H9 (cell line): ENCODE data around the gene FAM9C. TPM values are rescaled to one million over a fixed set of nuclear protein-coding genes. Genes with fewer than 3 reads are reported as not detected.
"Not testable (repeated sequence)": the region's sequence is repeated elsewhere in the genome, so short reads cannot be mapped to it uniquely, and the experiment has no call there.

Source experiments
- DNase-seq: peaks from one replicate; pipeline ENCODE4 v3.0.0-alpha.2; 2017
- H2AFZ ChIP-seq: one replicate; pipeline ENCODE4 v1.6.1; 2013; ENCODE audit warnings: mild to moderate bottlenecking, low read length, control low read depth, moderate library complexity
- H2AK5ac ChIP-seq: 2 replicates; pipeline ENCODE4 v1.6.1; 2013; ENCODE audit warnings: low read length, control low read depth, mixed read lengths; ENCODE audit not compliant: insufficient read length
- H2BK120ac ChIP-seq: one replicate; pipeline ENCODE4 v1.6.1; 2013; ENCODE audit warnings: low read depth, mild to moderate bottlenecking, low read length, control low read depth, inconsistent platforms; ENCODE audit not compliant: poor library complexity, severe bottlenecking
- H2BK12ac ChIP-seq: 2 replicates; pipeline ENCODE4 v1.6.1; 2013; ENCODE audit warnings: low read length, control low read depth, mixed read lengths, low read depth; ENCODE audit not compliant: insufficient read length
- H2BK15ac ChIP-seq: 2 replicates; pipeline ENCODE4 v1.6.1; 2013; ENCODE audit warnings: low read depth, low read length, control low read depth
- H2BK20ac ChIP-seq: one replicate; pipeline ENCODE4 v1.6.1; 2013; ENCODE audit warnings: low read depth, mild to moderate bottlenecking, low read length, control low read depth, inconsistent platforms; ENCODE audit not compliant: poor library complexity, severe bottlenecking
- H2BK5ac ChIP-seq: 2 replicates; pipeline ENCODE4 v1.6.1; 2013; ENCODE audit warnings: low read length, control low read depth, mixed read lengths; ENCODE audit not compliant: insufficient read length
- H3K14ac ChIP-seq: 2 replicates; pipeline ENCODE4 v1.6.1; 2013; ENCODE audit warnings: low read length, control low read depth; ENCODE audit not compliant: insufficient read depth
- H3K18ac ChIP-seq: 2 replicates; pipeline ENCODE4 v1.6.1; 2013; ENCODE audit warnings: low read depth, mild to moderate bottlenecking, mixed read lengths, low read length, control low read depth; ENCODE audit not compliant: insufficient read length
- H3K23ac ChIP-seq: 2 replicates; pipeline ENCODE4 v1.6.1; 2013; ENCODE audit warnings: low read length, control low read depth, mixed read lengths, low read depth; ENCODE audit not compliant: insufficient read length
- H3K23me2 ChIP-seq: 2 replicates; pipeline ENCODE4 v1.6.1; 2013; ENCODE audit warnings: low read depth, mild to moderate bottlenecking, mixed read lengths, low read length, control low read depth; ENCODE audit not compliant: insufficient read length, poor library complexity, severe bottlenecking
- H3K27ac ChIP-seq: 2 replicates; pipeline ENCODE4 v1.5.1; 2013; ENCODE audit warnings: low read length, control low read depth, mixed read lengths, low read depth; ENCODE audit not compliant: insufficient read length
- H3K27me3 ChIP-seq: 2 replicates; pipeline ENCODE4 v1.6.1; 2013; ENCODE audit warnings: low read length, control low read depth, inconsistent platforms; ENCODE audit not compliant: insufficient read depth
- H3K4ac ChIP-seq: 2 replicates; pipeline ENCODE4 v1.6.1; 2013; ENCODE audit warnings: low read depth, mild to moderate bottlenecking, control low read depth, inconsistent platforms, low read length, moderate library complexity
- H3K4me1 ChIP-seq: 2 replicates; pipeline ENCODE4 v1.6.1; 2013; ENCODE audit warnings: low read length, control low read depth, inconsistent platforms; ENCODE audit not compliant: insufficient read depth
- H3K4me2 ChIP-seq: 2 replicates; pipeline ENCODE4 v1.6.1; 2013; ENCODE audit warnings: low read length, control low read depth, mixed read lengths; ENCODE audit not compliant: insufficient read length, insufficient read depth
- H3K56ac ChIP-seq: 2 replicates; pipeline ENCODE4 v1.6.1; 2013; ENCODE audit warnings: low read depth, mild to moderate bottlenecking, mixed read lengths, low read length, control low read depth; ENCODE audit not compliant: insufficient read length
- H3K79me1 ChIP-seq: 2 replicates; pipeline ENCODE4 v1.6.1; 2013; ENCODE audit warnings: low read depth, mild to moderate bottlenecking, moderate library complexity, low read length, control low read depth, inconsistent platforms; ENCODE audit not compliant: insufficient read depth, poor library complexity, severe bottlenecking
- H3K79me2 ChIP-seq: 2 replicates; pipeline ENCODE4 v1.6.1; 2013; ENCODE audit warnings: low read length, control low read depth, inconsistent platforms; ENCODE audit not compliant: insufficient read depth
- H3K9ac ChIP-seq: 2 replicates; pipeline ENCODE4 v1.6.1; 2013; ENCODE audit warnings: low read length, control low read depth, mixed read lengths; ENCODE audit not compliant: insufficient read length; ENCODE audit errors: extremely low read depth
- H3K9me3 ChIP-seq: one replicate; pipeline ENCODE4 v1.6.1; 2013; ENCODE audit warnings: low read depth, low read length, inconsistent platforms; ENCODE audit not compliant: control insufficient read depth
- H3T11ph ChIP-seq: one replicate; pipeline ENCODE4 v1.6.1; 2013; ENCODE audit warnings: mild to moderate bottlenecking, low read length, control low read depth, inconsistent platforms
- H4K20me1 ChIP-seq: one replicate; pipeline ENCODE4 v1.6.1; 2013; ENCODE audit not compliant: control insufficient read depth, insufficient read length, insufficient read depth
- H4K5ac ChIP-seq: 2 replicates; pipeline ENCODE4 v1.6.1; 2013; ENCODE audit warnings: low read depth, mild to moderate bottlenecking, mixed read lengths, low read length, control low read depth; ENCODE audit not compliant: insufficient read length
- H4K8ac ChIP-seq: replicated peaks from 2 replicates; pipeline ENCODE4 v1.6.1; 2013; ENCODE audit warnings: low read length, control low read depth, mixed read lengths, low read depth; ENCODE audit not compliant: insufficient read length
- H4K91ac ChIP-seq: 2 replicates; pipeline ENCODE4 v1.6.1; 2013; ENCODE audit warnings: low read depth, mild to moderate bottlenecking, moderate library complexity, mixed read lengths, low read length, control low read depth; ENCODE audit not compliant: insufficient read length
- H3K27ac Mint-ChIP-seq, 3 experiments: 2 replicates in 2 of 3; 3 replicates in 1 of 3; pipeline ENCODE4 v1.8.0; 2020 to 2021; ENCODE audit warnings: mixed read lengths in 3 of 3, mild to moderate bottlenecking in 1 of 3, moderate library complexity in 1 of 3
- H3K27me3 Mint-ChIP-seq: 2 replicates; pipeline ENCODE4 v1.8.0; 2021; ENCODE audit warnings: low read depth, mild to moderate bottlenecking, moderate library complexity, mixed read lengths
- H3K36me3 Mint-ChIP-seq, 3 experiments: 2 replicates in 2 of 3; 3 replicates in 1 of 3; pipeline ENCODE4 v1.8.0; 2020 to 2021; ENCODE audit warnings: low read depth in 3 of 3, mixed read lengths in 3 of 3; ENCODE audit not compliant: insufficient read depth in 1 of 3
- H3K4me1 Mint-ChIP-seq, 2 experiments: 2 replicates each; pipeline ENCODE4 v1.8.0; 2020; ENCODE audit warnings: mixed read lengths in 2 of 2
- H3K4me3 Mint-ChIP-seq, 2 experiments: 2 replicates in 1 of 2; 3 replicates in 1 of 2; pipeline ENCODE4 v1.8.0; 2020 to 2021; ENCODE audit warnings: mild to moderate bottlenecking in 2 of 2, mixed read lengths in 2 of 2, moderate library complexity in 1 of 2
- H3K9me3 Mint-ChIP-seq, 2 experiments: 2 replicates in 1 of 2; 3 replicates in 1 of 2; pipeline ENCODE4 v1.8.0; 2020; ENCODE audit warnings: mild to moderate bottlenecking in 2 of 2, mixed read lengths in 2 of 2, moderate library complexity in 1 of 2
- CTCF ChIP-seq: fragments of 200-600 bp; sonication (generic); conservative IDR thresholded peaks from 3 replicates; pipeline ENCODE4 v1.8.0; 2021; ENCODE audit warnings: antibody characterized with exemption, mild to moderate bottlenecking
- WGBS: extraction: QIAGEN DNeasy Blood & Tissue Kit; methylation state at CpG from one replicate; pipeline ENCODE4 v1.1.7; 2013; ENCODE audit warnings: missing lambda C conversion rate, low lambda C conversion rate, mixed read lengths; ENCODE audit not compliant: insufficient read length; ENCODE audit errors: extremely low coverage; 5-methylcytosine and 5-hydroxymethylcytosine counted together
- total RNA-seq: library from RNA; stranded (reverse); gene quantifications from 2 replicates; pipeline ENCODE4 v1.2.1, GENCODE V29; 2021

FAM9C gene
- total RNA-seq, 1 experiment from 2014 or later = not detected

GRCh38 chrX:13087322-13088155 lies 43.1 kb upstream of the FAM9C start:
- Histone ChIP-seq H3K79me2 (no peaks in the 10 kb centered on the region), H2BK15ac (no peak overlapping the region), H3K14ac (no peak overlapping the region), H3K27me3 (no peaks in the 10 kb centered on the region), H3K79me1 (no peaks in the 10 kb centered on the region), H2AK5ac (no peak overlapping the region), H4K20me1 (no peaks in the 10 kb centered on the region), H3K27ac (no peak overlapping the region), H3K9ac (no peak overlapping the region), H4K5ac (no peak overlapping the region), H3K23me2 (no peaks in the 10 kb centered on the region), H2BK120ac (no peak overlapping the region), H3K4me1 (no peaks in the 10 kb centered on the region; the same call in 1 of the 2 replicates), H3K4me2 (no peak overlapping the region), H3K18ac (no peak overlapping the region), H2AFZ (no peak overlapping the region), H3K23ac (no peak overlapping the region), H2BK20ac (no peak overlapping the region), H2BK12ac (no peak overlapping the region), H4K8ac (no peak overlapping the region), H3K4ac (no peak overlapping the region), H2BK5ac (no peak overlapping the region), H3K9me3 (no peaks in the 10 kb centered on the region), H3K56ac (no peak overlapping the region), H4K91ac (no peak overlapping the region), H3T11ph (no peak overlapping the region)
- Mint-ChIP-seq H3K36me3 (peaks cover 0 to 1% (median 0%) of the 10 kb centered on the region in 3 experiments; a peak in 4 of 7 replicates), H3K4me3 (no peak overlapping the region), H3K9me3 (peaks cover 59 to 68% of the 10 kb centered on the region in 2 experiments), H3K27me3 (no peaks in the 10 kb centered on the region; the same call in 1 of the 2 replicates), H3K27ac (no peak overlapping the region), H3K4me1 (peaks cover 10 to 13% of the 10 kb centered on the region in 2 experiments)
- no peak for TF ChIP-seq CTCF
- no CpG with 5 or more reads among the region's 10 CpGs for WGBS
- no peak for DNase-seq

GRCh38 chrX:13086793-13087321 lies 42.4 kb upstream of the FAM9C start:
- not testable (repeated sequence) for H3K23ac ChIP-seq

More at GRCh38 chrX:13086793-13087321, 42.4 kb upstream of the FAM9C start:
- H3K27me3 Mint-ChIP-seq, H3K9ac ChIP-seq, H4K91ac ChIP-seq, H2BK20ac ChIP-seq, H3K56ac ChIP-seq, H2BK5ac ChIP-seq, H3K27me3 ChIP-seq, H4K20me1 ChIP-seq, H3T11ph ChIP-seq, H3K27ac ChIP-seq, H3K79me1 ChIP-seq, H3K36me3 Mint-ChIP-seq, H2BK15ac ChIP-seq, H3K27ac Mint-ChIP-seq, H2BK12ac ChIP-seq, H2AK5ac ChIP-seq, H3K9me3 ChIP-seq, H4K5ac ChIP-seq, H2AFZ ChIP-seq, H3K18ac ChIP-seq, H3K4me1 ChIP-seq, H3K14ac ChIP-seq, DNase-seq, H3K4ac ChIP-seq, H3K79me2 ChIP-seq, H3K4me2 ChIP-seq, H2BK120ac ChIP-seq, H3K23me2 ChIP-seq, H4K8ac ChIP-seq: not testable (repeated sequence)
- Mint-ChIP-seq H3K4me3 (peak overlapping the region in 1 of 2 experiments; percentile 17; a peak in 1 of 5 replicates), H3K9me3 (peaks cover 60 to 67% of the 10 kb centered on the region in 2 experiments), H3K4me1 (peaks cover 14 to 15% of the 10 kb centered on the region in 2 experiments)
- no CpG with 5 or more reads among the region's 8 CpGs for WGBS
